NCI-H446 (cell line): ENCODE data around the gene MKI67.

Source experiments
- DNase-seq, 2 experiments: peaks; one replicate each; lab custom pipeline; 2025; lab: John Stamatoyannopoulos, UW

MKI67 gene

GRCh38 chr10:128049226-128050120 lies 76.8 kb downstream of the MKI67 start:
- no peak for DNase-seq

- DNase-seq = no peak
Measured at GRCh38 chr10:128048819-128049210, 77.4 kb downstream of the MKI67 start.

- DNase-seq = no peak
Measured at GRCh38 chr10:128047991-128048818, 78.0 kb downstream of the MKI67 start.

- DNase-seq = no peak
Measured at GRCh38 chr10:128047351-128047750, 78.9 kb downstream of the MKI67 start.

GRCh38 chr10:128046953-128047290 lies 79.3 kb downstream of the MKI67 start:
- no peak for DNase-seq
